EH (cell line): Measurements from ENCODE around the gene NKTR.

ENCODE experiments used
- DNase-seq: peaks from one replicate; pipeline ENCODE4 v3.0.0-alpha.2; 2015; ENCODE audit warnings: low read depth

The NKTR gene

GRCh38 chr3:42662037-42662812 is 61.7 kb downstream of the NKTR start:
- no peak for DNase-seq

DNA sequence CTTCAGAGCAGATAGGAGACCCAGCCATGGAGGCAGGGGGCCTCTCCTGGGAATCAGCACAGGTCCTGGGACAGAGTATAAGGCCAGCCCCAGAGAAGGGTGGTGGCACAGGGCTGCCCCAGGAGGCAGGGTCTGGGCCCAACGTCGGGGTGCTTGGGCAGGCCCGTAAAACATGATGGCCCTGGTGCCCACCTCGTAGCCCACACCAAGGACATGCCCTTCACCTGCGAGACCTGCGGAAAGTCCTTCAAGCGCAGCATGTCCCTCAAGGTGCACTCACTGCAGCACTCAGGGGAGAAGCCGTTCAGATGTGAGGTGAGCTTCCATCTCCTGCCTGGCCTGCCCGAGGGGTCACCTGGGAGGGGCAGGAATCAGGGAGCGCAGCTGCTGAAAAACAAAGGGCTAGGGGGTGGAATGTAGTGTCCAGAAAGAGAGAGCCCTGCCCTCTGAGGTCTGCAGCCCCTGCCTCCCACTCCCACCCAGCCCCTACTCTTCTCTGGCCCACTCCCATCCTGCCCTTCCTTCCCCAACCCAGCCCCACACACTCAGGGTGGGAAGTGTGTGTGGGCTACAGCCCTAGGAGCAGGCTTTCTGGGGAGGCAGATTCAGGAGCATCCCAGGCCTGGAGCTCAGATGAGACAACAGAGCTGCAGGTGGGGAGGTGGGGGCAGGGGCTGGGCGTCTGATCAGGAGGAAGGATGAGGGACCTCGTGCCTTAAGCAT is 62.5 kb downstream of the NKTR start:
- DNase-seq, result no peak

- DNase-seq, result no peak
These were observed 63.3 kb downstream of the NKTR start for GRCh38 chr3:42663581-42664437.

- DNase-seq, result no peak
These were observed 63.9 kb downstream of the NKTR start for GRCh38 chr3:42664438-42664803.

DNA sequence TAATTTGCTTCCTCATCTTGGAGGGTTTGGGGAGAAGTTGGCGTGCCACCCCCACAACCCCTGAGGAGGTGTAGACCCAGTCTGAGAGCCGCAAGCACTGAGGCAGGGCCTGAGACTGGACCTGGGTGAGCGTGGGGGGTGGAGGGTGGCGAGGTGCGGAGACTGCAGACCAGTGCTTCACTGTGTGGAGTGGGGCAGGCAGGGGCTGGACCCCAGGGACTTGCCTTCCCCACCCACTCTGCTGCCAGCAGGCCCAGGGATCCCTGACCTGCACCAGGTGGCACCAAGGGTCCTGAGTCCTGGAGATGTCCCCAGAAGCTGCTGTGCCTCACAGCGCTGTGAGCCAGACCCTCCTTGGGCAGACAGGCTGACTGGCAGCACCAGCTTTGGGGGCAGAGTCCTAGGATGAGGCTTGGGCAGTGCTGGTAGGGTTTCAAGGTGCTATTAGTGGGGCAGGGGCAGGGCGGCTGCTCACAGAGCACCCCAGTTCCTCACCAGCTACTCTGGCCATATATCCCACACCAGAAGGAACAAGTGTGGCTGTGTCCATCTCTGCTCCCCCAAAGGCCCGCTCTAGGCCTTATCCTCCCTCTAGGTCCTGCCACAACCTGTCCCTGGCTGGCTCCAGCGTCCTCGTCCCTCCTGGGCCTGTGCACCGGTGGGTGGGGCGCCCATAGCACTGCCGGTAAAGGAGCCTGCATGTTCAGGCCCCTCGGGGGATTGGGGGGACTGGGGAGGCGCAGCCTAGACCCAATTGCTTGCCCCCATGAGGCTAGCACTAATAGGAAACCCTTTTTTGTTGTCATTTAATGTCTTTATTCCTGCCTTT is 64.8 kb downstream of the NKTR start:
- no peak for DNase-seq

DNA sequence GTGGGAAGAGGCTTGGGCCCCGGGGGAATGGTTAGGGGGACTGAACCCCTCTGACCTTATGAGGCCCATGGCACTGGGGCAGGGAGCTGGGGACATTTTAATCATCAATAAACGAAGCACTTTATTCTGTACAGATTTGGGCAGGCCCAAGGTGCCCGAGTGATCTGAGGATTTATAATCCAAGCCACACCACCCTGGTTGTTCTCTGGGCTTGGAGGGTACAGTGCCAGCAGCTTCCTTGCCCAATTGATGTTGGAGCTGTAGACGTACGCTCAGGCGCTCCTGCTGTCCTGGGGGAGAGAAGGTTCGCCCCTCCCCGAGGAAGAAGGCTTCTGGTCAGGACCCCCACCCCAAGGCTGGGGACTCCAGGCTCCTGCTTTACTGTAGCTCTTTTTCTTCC is 65.5 kb downstream of the NKTR start:
- no peak for DNase-seq

- no peak for DNase-seq
These were observed 66.1 kb downstream of the NKTR start for GRCh38 chr3:42666577-42666998.

DNA sequence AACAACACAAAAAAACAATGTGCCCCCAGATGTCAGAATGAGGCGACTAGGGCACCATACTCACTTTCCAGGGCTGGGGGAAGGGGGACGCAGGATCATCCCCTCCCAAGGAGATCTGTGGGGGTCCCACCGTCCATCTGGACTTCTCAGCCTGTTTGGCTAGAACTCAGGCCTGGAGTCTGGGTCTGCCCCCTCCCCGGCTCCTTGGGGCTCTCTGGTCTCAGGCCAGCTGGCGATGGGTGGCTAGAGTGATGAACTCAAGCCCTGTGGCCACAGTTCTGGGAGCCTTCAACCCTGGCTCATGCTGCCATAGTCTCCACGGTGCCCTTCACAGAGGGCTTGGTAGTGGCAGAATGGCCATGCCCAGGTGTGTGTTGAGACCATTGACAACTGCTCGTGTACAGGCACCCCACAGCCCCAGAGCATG is 66.6 kb downstream of the NKTR start:
- no peak for DNase-seq

GRCh38 chr3:42667523-42668412 is 67.3 kb downstream of the NKTR start:
- peak; percentile 8 for DNase-seq

DNA sequence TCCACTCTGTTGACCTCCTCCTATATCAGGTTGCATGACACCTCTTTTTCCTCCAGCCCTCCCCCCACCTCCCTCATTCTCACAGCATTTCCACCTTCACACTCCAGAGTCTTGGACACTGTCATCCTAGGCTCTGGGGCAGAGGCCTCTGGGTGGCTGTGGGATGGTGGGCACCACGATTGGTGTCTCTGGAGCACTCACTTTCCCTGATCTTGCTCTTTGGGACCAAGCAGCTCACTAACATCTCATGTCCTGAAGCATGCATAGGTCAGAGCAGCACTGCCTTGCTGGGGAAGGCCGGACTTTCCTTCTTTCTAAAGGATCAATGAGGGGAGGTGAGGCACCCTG is 67.9 kb downstream of the NKTR start:
- no peak for DNase-seq

DNA sequence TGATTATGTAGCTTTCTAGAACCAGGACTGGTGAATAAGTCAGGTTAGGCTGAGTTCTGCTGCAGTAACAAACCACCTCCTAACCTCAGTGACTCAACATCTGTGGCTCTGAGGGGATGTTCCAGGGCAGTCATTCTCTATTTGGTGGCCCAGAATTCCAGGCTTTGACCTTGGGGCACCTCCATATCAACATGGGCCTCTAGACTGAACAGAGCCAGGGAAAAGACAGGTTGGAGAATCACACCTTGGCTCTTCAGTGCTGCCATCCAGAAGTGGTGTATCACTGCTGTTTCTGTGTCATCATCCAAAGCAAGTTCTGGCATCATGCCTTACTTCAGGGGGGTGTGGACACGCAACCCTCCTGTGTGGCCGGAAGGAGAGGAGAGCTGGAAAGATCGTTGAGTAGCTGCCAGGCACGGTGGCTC is 68.3 kb downstream of the NKTR start:
- DNase-seq, result peak; percentile 18

DNA sequence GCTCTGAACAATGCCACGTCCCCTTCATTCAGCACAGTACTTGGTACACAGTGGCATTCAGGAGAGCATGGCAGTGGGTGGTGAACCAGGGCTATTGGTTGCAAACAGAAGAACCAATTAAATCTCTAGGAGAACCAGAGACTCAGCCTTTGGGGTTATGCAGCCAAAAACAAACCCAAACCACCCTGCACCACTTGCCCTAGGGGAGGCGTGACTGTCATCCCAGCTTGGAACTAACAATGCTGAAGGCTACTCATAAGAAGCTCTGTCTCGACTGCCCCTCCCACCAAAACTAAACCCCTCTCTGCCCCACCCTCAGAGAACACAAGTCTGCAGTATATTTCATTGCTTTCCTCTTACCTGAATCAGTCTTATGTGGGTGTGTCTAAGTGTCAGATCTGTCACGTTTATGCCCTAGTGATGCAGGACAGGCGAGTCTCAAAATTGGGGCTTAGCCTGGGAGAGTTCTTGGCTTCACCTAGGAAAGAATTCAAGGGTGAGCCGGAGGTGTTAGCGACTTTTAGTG is 69.6 kb downstream of the NKTR start:
- no peak for DNase-seq

GRCh38 chr3:42670670-42671069 is 70.2 kb downstream of the NKTR start:
- peak; percentile 11 for DNase-seq

DNA sequence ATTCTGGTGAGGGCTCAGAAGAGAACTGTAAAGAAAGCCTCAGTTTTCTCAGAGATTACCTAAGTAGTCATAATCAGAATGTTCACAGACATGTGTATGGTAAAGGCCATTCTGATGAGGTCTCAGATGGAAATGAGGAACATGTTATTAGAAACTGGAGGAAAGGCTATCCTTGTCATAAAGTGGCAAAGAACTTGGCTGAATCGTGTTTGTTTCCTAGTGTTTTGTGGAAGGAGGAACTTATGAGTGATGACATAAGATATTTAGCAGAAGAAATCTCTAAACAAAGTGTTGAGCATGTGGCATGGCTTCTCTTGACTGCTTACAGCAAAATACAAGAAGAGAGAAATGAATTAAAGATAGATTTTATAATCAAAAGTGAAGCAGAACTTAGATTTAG is 72.0 kb downstream of the NKTR start:
- no peak for DNase-seq

DNA sequence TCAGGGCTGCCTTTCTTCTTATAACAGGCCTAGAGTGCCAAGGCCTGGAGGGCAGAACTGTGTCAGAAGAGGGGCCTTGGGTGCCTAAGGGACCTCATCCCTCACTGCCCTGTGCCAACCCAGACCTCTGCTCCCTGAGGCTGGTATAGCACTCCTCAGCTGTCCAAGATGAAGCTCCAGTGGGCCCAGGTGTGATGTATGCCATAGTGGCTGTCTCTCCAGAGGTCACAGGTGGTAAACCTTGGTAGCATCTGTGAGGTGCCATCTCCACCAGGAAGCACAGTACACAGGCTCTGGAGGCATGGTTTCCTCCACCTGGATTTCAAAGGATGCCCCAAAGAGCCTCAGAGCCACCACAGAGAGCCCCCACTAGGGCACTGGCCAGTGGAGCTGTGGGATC is 72.6 kb downstream of the NKTR start:
- no peak for DNase-seq

- no peak for DNase-seq
These were observed 73.7 kb downstream of the NKTR start for GRCh38 chr3:42674146-42674545.

DNA sequence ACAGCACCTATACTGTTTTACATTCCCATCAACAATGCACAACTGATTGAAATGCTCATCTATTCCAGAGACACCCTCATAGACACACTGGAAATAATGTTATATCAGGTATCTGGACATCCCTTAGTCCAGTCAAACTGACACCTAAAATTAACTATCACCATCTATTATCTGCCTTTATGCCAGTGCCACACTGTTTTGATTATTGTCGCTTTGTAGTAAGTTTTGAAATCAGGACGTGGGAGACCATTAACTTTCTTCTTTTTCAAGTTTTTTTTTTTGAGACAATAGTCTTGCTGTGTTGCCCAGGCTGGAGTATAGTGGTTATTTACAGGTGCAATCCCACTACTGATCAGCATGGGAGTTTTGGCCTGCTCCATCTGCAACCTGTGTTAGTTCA is 75.4 kb downstream of the NKTR start:
- no peak for DNase-seq

GRCh38 chr3:42678447-42678846 is 78.0 kb downstream of the NKTR start:
- DNase-seq, result no peak

- DNase-seq, result peak; percentile 36
These were observed 79.8 kb downstream of the NKTR start for GRCh38 chr3:42680271-42680670.

GRCh38 chr3:42680806-42681205 is 80.3 kb downstream of the NKTR start:
- DNase-seq, result peak; percentile 47
